ENCODE measurements around the gene GREB1L.

DNA sequence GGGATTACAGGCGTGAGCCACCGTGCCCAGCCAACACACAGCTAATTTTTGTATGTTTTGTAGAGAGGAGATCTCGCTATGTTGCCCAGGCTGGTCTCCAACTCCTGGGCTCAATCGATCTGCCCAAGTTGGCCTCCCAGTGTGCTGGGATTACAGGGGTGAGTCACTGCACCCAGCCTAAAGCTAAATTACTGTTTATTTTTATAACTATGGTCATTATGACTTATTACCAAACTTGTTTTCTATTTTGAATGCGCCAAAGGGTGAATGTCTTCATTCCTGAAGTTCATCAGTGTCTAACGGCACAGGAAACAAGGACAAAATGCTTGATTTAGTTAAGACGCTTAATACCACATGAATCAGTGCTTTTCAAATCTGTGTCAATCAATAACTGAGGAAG lies 38.9 kb upstream of the GREB1L start:
- TF ChIP-seq, protein P1, sequence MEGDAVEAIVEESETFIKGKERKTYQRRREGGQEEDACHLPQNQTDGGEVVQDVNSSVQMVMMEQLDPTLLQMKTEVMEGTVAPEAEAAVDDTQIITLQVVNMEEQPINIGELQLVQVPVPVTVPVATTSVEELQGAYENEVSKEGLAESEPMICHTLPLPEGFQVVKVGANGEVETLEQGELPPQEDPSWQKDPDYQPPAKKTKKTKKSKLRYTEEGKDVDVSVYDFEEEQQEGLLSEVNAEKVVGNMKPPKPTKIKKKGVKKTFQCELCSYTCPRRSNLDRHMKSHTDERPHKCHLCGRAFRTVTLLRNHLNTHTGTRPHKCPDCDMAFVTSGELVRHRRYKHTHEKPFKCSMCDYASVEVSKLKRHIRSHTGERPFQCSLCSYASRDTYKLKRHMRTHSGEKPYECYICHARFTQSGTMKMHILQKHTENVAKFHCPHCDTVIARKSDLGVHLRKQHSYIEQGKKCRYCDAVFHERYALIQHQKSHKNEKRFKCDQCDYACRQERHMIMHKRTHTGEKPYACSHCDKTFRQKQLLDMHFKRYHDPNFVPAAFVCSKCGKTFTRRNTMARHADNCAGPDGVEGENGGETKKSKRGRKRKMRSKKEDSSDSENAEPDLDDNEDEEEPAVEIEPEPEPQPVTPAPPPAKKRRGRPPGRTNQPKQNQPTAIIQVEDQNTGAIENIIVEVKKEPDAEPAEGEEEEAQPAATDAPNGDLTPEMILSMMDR (IDR thresholded peaks at IDR 0.05; ENCODE audit: low read length), result no peak
- TF ChIP-seq EZH2 (optimal IDR thresholded peaks at IDR 0.05; ENCODE audit: low read depth, low read length) (no peak), EZH2phosphoT487 (IDR thresholded peaks at IDR 0.05; ENCODE audit: low read length) (no peak)
